Left ventricle myocardium inferior (tissue), 1 donor: ENCODE data around the gene TRAF3. TPM values are rescaled to one million over a fixed set of nuclear protein-coding genes. Genes with fewer than 3 reads are reported as not detected.

Source experiments
- DNase-seq: peaks from one replicate; pipeline ENCODE4 v3.0.0-alpha.2; 2020
- H3K27ac ChIP-seq: fragments of 200-600 bp; replicated peaks from 2 replicates; pipeline ENCODE4 v1.8.0; 2021
- H3K27me3 ChIP-seq: fragments of 200-600 bp; 2 replicates; pipeline ENCODE4 v1.8.0; 2021; ENCODE audit warnings: low read depth
- H3K36me3 ChIP-seq: fragments of 200-600 bp; 2 replicates; pipeline ENCODE4 v1.8.0; 2021
- H3K4me1 ChIP-seq: fragments of 200-600 bp; 2 replicates; pipeline ENCODE4 v1.8.0; 2021
- H3K4me3 ChIP-seq: fragments of 200-600 bp; 2 replicates; pipeline ENCODE4 v1.8.0; 2021; ENCODE audit warnings: mild to moderate bottlenecking, moderate library complexity
- H3K9me3 ChIP-seq: fragments of 200-600 bp; replicated peaks from 2 replicates; pipeline ENCODE4 v1.8.0; 2021
- CTCF ChIP-seq: fragments of 200-600 bp; IDR thresholded peaks from 2 replicates; pipeline ENCODE4 v1.8.0; 2021; ENCODE audit warnings: antibody characterized with exemption, mild to moderate bottlenecking, borderline replicate concordance
- intact Hi-C: fragments of 100-400 bp; cut with micrococcal nuclease; formaldehyde crosslinking; loops from one replicate; pipeline ENCODE4 v1.11.0; 2022
- total RNA-seq: library from RNA; stranded (reverse); fragmentation: NEBNext Ultra II Directional; extraction: Animal tissue kit (Norgen Biotek cat#: 25700); gene quantifications from one replicate; pipeline ENCODE4 v1.2.1, GENCODE V29; 2021
- donor health status: DM: no; HTN: yes; CAD: no; lungs with severe emphysema.

Gene TRAF3
- total RNA-seq, 1 donor from 2014 or later = 11.3 TPM

GRCh38 chr14:102749393-102750305, 27.6 kb upstream of the TRAF3 start:
- no peak for DNase-seq
- H3K27ac ChIP-seq = no peak overlapping the region
- TF ChIP-seq CTCF = no peak
- no peaks in the 10 kb centered on the region for H3K36me3 ChIP-seq
- intact Hi-C loops = no loop called here
- no peak overlapping the region for H3K4me3 ChIP-seq
- H3K27me3 ChIP-seq = no peaks in the 10 kb centered on the region
- no peaks in the 10 kb centered on the region for H3K4me1 ChIP-seq
- H3K9me3 ChIP-seq = no peaks in the 10 kb centered on the region

- no peaks in the 10 kb centered on the region for H3K4me1 ChIP-seq
- no peak for TF ChIP-seq CTCF
- no peak overlapping the region for H3K27ac ChIP-seq
- intact Hi-C loops = no loop called here
- no peak overlapping the region for H3K4me3 ChIP-seq
- no peaks in the 10 kb centered on the region for H3K36me3 ChIP-seq
- no peak for DNase-seq
- H3K27me3 ChIP-seq = no peaks in the 10 kb centered on the region
- no peaks in the 10 kb centered on the region for H3K9me3 ChIP-seq
These were observed 26.9 kb upstream of the TRAF3 start for GRCh38 chr14:102750376-102750775.

- Histone ChIP-seq H3K27me3 (no peaks in the 10 kb centered on the region), H3K4me3 (no peak overlapping the region), H3K36me3 (no peaks in the 10 kb centered on the region), H3K9me3 (no peaks in the 10 kb centered on the region), H3K27ac (no peak overlapping the region), H3K4me1 (no peaks in the 10 kb centered on the region)
- DNase-seq = no peak
- intact Hi-C loops = no loop called here
- no peak for TF ChIP-seq CTCF
These were observed 26.2 kb upstream of the TRAF3 start for GRCh38 chr14:102751088-102751487.

GRCh38 chr14:102752239-102752847, 24.9 kb upstream of the TRAF3 start:
- no peaks in the 10 kb centered on the region for H3K27me3 ChIP-seq
- intact Hi-C loops = no loop called here
- no peak for DNase-seq
- no peaks in the 10 kb centered on the region for H3K36me3 ChIP-seq
- H3K9me3 ChIP-seq = no peaks in the 10 kb centered on the region
- H3K27ac ChIP-seq = no peak overlapping the region
- no peak for TF ChIP-seq CTCF
- H3K4me1 ChIP-seq = no peaks in the 10 kb centered on the region
- no peak overlapping the region for H3K4me3 ChIP-seq

GRCh38 chr14:102754370-102755262, 22.6 kb upstream of the TRAF3 start:
- Histone ChIP-seq H3K4me1 (no peaks in the 10 kb centered on the region), H3K9me3 (no peaks in the 10 kb centered on the region), H3K4me3 (no peak overlapping the region), H3K27me3 (no peaks in the 10 kb centered on the region), H3K36me3 (no peaks in the 10 kb centered on the region), H3K27ac (no peak overlapping the region)
- no peak for TF ChIP-seq CTCF
- no peak for DNase-seq
- intact Hi-C loops = no loop called here
